ENCODE results near the gene GAD2.
A peak's percentile ranks its signal among the peaks of the same experiment; 100 is the strongest.
"Not testable (repeated sequence)": the region's sequence is repeated elsewhere in the genome, so short reads cannot be mapped to it uniquely, and the experiment has no call there.

Gene GAD2

GRCh38 chr10:26331371-26331770, 114.8 kb downstream of the GAD2 start:
- no peak for DNase-seq (ENCODE audit: extremely low read depth, low read depth)
- TF ChIP-seq CTCF (IDR thresholded peaks at IDR 0.05; ENCODE audit: low read depth, low read length): no peak

- TF ChIP-seq CTCF (IDR thresholded peaks at IDR 0.05; ENCODE audit: low read depth, low read length): no peak
- no peak for DNase-seq (ENCODE audit: extremely low read depth, low read depth)
Observed at GRCh38 chr10:26334232-26334931, 117.8 kb downstream of the GAD2 start.

- peak; percentile 41 for DNase-seq (ENCODE audit: extremely low read depth, low read depth)
- peak; percentile 83 for TF ChIP-seq CTCF (IDR thresholded peaks at IDR 0.05; ENCODE audit: low read depth, low read length)
Observed at GRCh38 chr10:26334932-26335573, 118.5 kb downstream of the GAD2 start.

GRCh38 chr10:26335574-26336093, 119.1 kb downstream of the GAD2 start:
- no peak for TF ChIP-seq CTCF (IDR thresholded peaks at IDR 0.05; ENCODE audit: low read depth, low read length)
- no peak for DNase-seq (ENCODE audit: extremely low read depth, low read depth)

GRCh38 chr10:26336979-26337378, 120.4 kb downstream of the GAD2 start:
- no peak for TF ChIP-seq CTCF (IDR thresholded peaks at IDR 0.05; ENCODE audit: low read depth, low read length)
- no peak for DNase-seq (ENCODE audit: extremely low read depth, low read depth)

- DNase-seq (ENCODE audit: extremely low read depth, low read depth): no peak
- no peak for TF ChIP-seq CTCF (IDR thresholded peaks at IDR 0.05; ENCODE audit: low read depth, low read length)
Observed at GRCh38 chr10:26341701-26342100, 125.1 kb downstream of the GAD2 start.

GRCh38 chr10:26348821-26349417, 132.3 kb downstream of the GAD2 start:
- not testable (repeated sequence) for DNase-seq (ENCODE audit: extremely low read depth, low read depth)
